Measurements from ENCODE around the gene TWF2.

TWF2 gene

GRCh38 chr3:52237006-52237656 lies 1.8 kb downstream of the TWF2 start:
- DNase-seq, result no peak

- no peak for DNase-seq
Observed at GRCh38 chr3:52236424-52236886, 2.5 kb downstream of the TWF2 start.

DNA sequence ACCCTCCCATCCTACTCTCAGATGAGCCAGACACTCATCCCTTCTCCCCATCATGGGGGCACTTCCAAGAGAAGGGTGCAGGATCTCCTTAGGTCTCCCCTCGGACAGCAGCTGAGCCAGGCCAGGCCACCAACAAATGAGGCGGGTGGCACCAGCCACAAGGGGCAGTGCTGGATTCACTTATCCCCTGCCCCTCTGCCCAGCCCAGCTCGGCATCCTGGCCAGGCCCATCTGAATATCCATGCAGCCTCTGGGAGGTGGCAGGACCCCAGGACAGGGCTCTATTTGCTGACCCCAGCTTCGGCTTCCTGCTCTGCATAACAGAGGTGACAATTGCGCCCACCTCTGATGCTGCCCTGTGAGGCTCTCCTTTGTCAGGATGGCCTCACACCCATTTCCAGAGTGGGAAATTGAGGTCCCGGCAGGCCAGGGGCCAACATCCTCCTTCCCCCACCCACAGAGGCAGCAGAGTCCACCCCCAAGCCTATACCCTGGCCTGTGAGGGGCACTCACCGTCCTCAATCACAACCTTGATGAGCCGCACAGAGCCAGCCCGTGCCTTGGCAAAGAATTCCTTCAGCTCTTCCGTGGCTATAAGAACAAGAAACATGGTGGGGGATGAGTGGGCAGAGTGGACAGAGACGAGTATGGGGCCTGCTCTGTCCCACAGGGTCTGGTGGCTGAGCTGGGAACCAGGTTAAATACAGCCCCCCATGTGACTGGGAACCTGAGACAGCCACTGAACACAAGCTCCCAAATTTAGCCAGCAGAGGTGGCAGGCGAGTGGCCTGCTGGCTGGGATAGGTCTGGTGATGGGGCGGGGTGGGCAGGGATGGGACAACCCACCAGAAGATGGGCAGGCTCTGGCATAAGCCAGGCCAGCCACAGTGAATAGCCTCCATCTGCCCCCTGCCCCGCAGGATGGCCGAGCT lies 4.2 kb downstream of the TWF2 start:
- DNase-seq, result no peak

GRCh38 chr3:52233968-52234367 lies 5.0 kb downstream of the TWF2 start:
- no peak for DNase-seq

GRCh38 chr3:52233108-52233591 lies 5.8 kb downstream of the TWF2 start:
- DNase-seq, result no peak

GRCh38 chr3:52232279-52233107 lies 6.5 kb downstream of the TWF2 start:
- DNase-seq, result no peak

GRCh38 chr3:52231502-52232278 lies 7.3 kb downstream of the TWF2 start:
- peak; percentile 45 for DNase-seq

- DNase-seq, result no peak
Observed at GRCh38 chr3:52230889-52231499, 8.0 kb downstream of the TWF2 start.

GRCh38 chr3:52230461-52230860 lies 8.5 kb downstream of the TWF2 start:
- DNase-seq, result no peak

- DNase-seq, result no peak
Observed at GRCh38 chr3:52229656-52230055, 9.3 kb downstream of the TWF2 start.

DNA sequence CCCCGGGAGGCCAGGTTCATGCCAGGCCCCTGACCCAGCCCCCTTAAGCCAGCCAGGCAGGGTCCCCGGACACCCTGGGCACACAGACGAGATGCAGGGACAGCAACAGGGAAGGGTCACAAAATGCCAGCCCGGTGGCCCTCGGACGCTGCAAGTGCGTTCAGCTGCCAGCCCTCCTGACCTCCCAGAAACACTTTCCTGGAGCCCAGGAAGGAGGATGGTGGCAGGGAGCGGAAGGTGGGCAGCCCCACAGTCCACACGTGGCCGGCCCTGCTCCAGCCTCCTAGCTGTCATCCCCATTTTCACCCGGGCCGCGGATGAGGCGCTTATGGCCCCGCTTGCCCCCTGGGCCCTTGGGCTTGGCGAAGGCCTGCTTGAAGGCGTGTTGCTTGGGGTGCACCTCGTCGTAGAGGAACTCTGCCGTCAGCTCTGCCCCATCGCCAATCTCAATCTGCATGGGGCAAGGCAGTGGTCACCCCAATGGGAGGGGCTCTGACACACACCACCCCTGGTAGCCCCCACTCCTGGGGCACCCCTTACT lies 10.1 kb downstream of the TWF2 start:
- DNase-seq, result no peak

GRCh38 chr3:52228266-52228665 lies 10.7 kb downstream of the TWF2 start:
- no peak for DNase-seq

DNA sequence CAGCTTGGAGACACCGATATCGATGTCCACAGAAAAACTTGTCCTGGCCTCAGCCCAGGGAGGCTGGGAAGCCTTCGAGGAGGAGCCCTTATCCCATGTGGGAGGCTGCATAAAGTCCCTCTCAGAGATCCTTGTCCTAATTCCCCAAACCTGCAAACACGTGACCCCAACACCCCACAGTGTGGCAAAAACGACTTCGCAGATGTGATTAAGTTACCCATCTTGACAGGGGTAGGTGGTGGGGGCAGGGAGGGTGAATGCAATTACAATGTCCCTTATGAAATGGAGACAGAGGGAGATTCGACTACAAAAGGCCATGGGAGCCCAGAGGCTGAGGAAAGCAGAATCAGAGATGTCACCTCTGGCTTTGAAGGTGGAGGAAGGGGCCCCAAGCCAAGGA lies 11.2 kb downstream of the TWF2 start:
- no peak for DNase-seq

DNA sequence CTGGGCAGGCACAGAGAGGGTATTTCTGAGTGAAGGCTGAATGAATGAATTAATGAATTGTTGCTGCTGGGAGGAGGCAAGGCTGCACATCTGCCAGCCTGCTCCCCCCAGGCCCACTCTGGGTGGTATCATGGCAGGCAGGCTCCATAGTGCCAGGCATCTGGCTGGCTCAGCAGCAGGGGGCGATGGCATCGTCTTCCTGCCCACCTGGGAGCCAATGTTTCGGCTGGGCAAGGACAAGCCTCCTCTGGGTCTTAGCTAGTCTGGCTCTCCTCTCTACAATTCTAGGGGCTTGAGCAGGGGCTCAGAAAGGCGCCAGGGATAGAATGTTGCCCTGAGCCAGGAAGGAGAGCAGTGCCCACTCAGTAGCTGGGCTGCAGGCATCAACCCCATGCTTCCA lies 11.8 kb downstream of the TWF2 start:
- no peak for DNase-seq

- DNase-seq, result no peak
Observed at GRCh38 chr3:52226229-52226817, 12.6 kb downstream of the TWF2 start.

GRCh38 chr3:52225452-52226228 lies 13.3 kb downstream of the TWF2 start, which contains the start of gene TLR9:
TLR9 (minus strand) TSS chr3:52225645; CDS start chr3:52225529, 116 bp downstream.
- peak; percentile 38 for DNase-seq

DNA sequence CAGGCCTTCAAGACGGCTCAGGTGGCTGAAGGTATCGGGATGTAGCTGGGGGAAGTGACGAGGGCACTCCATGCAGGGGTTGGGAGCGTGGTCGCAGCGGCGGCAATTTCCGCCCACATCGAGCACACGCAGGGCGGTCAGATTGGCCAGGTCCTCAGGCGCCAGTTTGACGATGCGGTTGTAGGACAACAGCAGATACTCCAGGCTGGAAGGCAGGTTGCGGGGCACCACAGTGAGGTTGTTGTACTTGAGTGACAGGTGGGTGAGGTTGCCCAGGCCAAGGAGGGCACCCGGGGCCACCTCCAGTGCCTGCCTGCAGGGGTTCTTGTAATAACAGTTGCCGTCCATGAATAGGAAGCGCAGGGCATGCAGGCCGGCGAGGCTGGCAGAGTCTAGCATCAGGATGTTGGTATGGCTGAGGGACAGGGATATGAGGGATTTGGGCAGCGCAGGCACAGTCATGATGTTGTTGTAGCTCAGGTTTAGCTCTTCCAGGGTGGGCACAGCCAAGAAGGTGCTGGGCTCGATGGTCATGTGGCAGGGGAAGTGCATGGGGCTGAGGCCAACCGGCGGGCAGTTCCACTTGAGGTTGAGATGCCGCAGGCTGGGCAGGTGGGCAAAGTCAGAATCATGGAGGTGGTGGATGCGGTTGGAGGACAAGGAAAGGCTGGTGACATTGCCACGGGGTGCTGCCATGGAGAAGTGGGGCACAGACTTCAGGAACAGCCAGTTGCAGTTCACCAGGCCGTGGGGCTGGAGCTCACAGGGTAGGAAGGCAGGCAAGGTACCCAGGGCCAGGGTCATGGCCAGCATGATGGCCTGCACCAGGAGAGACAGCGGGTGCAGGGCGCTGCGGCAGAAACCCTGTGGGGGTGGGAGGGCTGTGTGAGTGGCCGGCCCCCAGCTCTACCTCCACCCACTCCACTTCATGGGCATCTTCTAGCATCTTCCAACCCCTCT lies 15.2 kb downstream of the TWF2 start:
- no peak for DNase-seq

DNA sequence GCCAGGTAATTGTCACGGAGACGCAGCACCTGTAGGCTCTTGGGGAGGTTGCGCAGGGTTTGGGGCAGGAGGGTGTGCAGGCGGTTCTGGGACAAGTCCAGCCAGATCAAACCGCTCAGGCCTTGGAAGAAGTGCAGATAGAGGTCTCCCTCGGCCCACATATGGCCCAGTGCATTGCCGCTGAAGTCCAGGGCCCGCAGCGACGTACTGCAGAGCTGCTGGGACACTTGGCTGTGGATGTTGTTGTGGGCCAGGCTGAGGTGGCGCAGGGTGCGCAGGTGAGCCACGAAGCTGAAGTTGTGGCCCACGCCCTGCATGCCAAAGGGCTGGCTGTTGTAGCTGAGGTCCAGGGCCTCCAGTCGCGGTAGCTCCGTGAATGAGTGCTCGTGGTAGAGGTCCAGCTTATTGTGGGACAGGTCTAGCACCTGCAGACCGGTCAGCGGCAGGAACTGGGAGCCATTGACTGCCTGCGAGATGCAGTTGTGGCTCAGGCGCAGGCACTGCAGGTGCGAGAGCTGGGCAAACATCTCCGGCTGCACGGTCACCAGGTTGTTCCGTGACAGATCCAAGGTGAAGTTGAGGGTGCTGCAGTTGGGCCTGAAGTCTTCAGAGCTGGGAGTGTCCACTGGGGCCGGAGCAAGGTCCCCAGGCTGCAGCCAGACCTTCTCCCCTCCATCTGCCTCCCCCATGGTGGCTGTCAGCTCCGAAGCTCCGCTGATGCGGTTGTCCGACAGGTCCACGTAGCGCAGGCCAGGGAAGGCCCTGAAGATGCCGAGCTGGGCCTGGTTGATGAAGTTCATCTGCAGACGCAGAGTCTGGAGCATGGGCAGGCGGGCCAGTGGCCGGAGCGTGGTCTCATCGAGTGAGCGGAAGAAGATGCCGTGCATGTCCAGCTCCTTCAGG lies 16.4 kb downstream of the TWF2 start:
- no peak for DNase-seq

Data from NCI-H1436 (cell line).